H1 (cell line): ENCODE results near the gene S100A10. TPM values are rescaled to one million over a fixed set of nuclear protein-coding genes. Genes with fewer than 3 reads are reported as not detected.

Source experiments
- ATF3 ChIP-seq: IDR thresholded peaks from 2 replicates; pipeline ENCODE4 v1.6.1; 2011; ENCODE audit warnings: low read depth, mild to moderate bottlenecking, low read length; ENCODE audit not compliant: insufficient read depth
- BCL11A ChIP-seq, 2 experiments: IDR thresholded peaks; one replicate each; pipeline ENCODE4 v1.6.1; 2011; ENCODE audit warnings: low read depth in 2 of 2, low read length in 2 of 2, mild to moderate bottlenecking in 2 of 2
- CHD1 ChIP-seq: IDR thresholded peaks from 2 replicates; pipeline ENCODE4 v1.6.1; 2012; ENCODE audit warnings: low read depth, low read length, improper control_type of control experiment
- CHD7 ChIP-seq: fragments of 300-600 bp; sonication (generic); IDR thresholded peaks from 2 replicates; pipeline ENCODE4 v1.7.1; 2012; ENCODE audit warnings: low read length, moderate library complexity, mild to moderate bottlenecking, inconsistent platforms; ENCODE audit not compliant: insufficient replicate concordance
- EP300 ChIP-seq, 2 experiments: IDR thresholded peaks; 1 replicate in 1 of 2; 2 replicates in 1 of 2; pipeline ENCODE4 v1.6.1; 2011 to 2012; ENCODE audit warnings: low read depth in 2 of 2, low read length in 2 of 2, mild to moderate bottlenecking in 2 of 2, borderline replicate concordance in 1 of 2, inconsistent platforms in 1 of 2, moderate library complexity in 1 of 2
- JUND ChIP-seq: IDR thresholded peaks from 2 replicates; pipeline ENCODE4 v1.6.1; 2011; ENCODE audit warnings: mild to moderate bottlenecking, improper control_type of control experiment, low read length
- KDM1A ChIP-seq: fragments of 200-600, 300-600 bp; sonication (generic); IDR thresholded peaks from 2 replicates; pipeline ENCODE4 v1.7.1; 2016; ENCODE audit warnings: mild to moderate bottlenecking, low read length, borderline replicate concordance
- SIRT6 ChIP-seq: IDR thresholded peaks from one replicate; pipeline ENCODE4 v1.7.1; 2012; ENCODE audit warnings: low read length, inconsistent platforms
- SIX5 ChIP-seq: IDR thresholded peaks from 2 replicates; pipeline ENCODE4 v1.6.1; 2011; ENCODE audit warnings: mild to moderate bottlenecking, low read depth, low read length
- SP2 ChIP-seq: IDR thresholded peaks from 2 replicates; pipeline ENCODE4 v1.6.1; 2012; ENCODE audit warnings: mild to moderate bottlenecking, low read length, inconsistent platforms
- SP4 ChIP-seq: IDR thresholded peaks from 2 replicates; pipeline ENCODE4 v1.6.1; 2012; ENCODE audit warnings: low read length, inconsistent platforms
- polyA plus RNA-seq, 7 experiments: library from polyadenylated mRNA; depleted of rRNA in 3 of 7; stranded (reverse) in 5 of 7; unstranded in 2 of 7; fragments of >200 nt in 5 of 7; fragments of 200-250 nt in 2 of 7; gene quantifications; 1 replicate in 5 of 7; 2 replicates in 1 of 7; 4 replicates in 1 of 7; pipeline versions ENCODE4 v1.2.1 to v1.2.3, GENCODE V29; 2011 to 2013; ENCODE audit warnings: missing spikeins in 2 of 7, mixed read lengths in 2 of 7
- total RNA-seq: library from RNA; stranded (reverse); fragmentation: NEBNext Ultra II Directional; extraction: Animal tissue kit (Norgen Biotek cat#: 25700); gene quantifications from 2 replicates; pipeline ENCODE4 v1.2.1, GENCODE V29; 2021

Gene S100A10
- total and polyA plus RNA-seq, 2 of the 8 experiments (the other 6 are each of a cell fraction or from before 2014, with no cell fraction given): 23.9 to 231 TPM

GRCh38 chr1:151940541-151940940 lies 53.1 kb downstream of the S100A10 start (continued):
- TF ChIP-seq CHD7: no peak
- TF ChIP-seq SIRT6: no peak
- no peak for TF ChIP-seq KDM1A
- no peak for TF ChIP-seq BCL11A (IDR thresholded peaks at IDR 0.05; ENCODE audit: low read depth in 2 of 2, low read length in 2 of 2)
- TF ChIP-seq SP2: no peak
- no peak for TF ChIP-seq EP300 (IDR thresholded peaks at IDR 0.05; ENCODE audit: borderline replicate concordance in 1 of 2, low read depth in 2 of 2, low read length in 2 of 2)
- no peak for TF ChIP-seq CHD1
- TF ChIP-seq SP4: no peak
- no peak for TF ChIP-seq ATF3
- TF ChIP-seq JUND: no peak
- no peak for TF ChIP-seq SIX5
- TF ChIP-seq, all 59 proteins: peak for 0
